ENCODE data around the gene STX8.

Gene STX8

DNA sequence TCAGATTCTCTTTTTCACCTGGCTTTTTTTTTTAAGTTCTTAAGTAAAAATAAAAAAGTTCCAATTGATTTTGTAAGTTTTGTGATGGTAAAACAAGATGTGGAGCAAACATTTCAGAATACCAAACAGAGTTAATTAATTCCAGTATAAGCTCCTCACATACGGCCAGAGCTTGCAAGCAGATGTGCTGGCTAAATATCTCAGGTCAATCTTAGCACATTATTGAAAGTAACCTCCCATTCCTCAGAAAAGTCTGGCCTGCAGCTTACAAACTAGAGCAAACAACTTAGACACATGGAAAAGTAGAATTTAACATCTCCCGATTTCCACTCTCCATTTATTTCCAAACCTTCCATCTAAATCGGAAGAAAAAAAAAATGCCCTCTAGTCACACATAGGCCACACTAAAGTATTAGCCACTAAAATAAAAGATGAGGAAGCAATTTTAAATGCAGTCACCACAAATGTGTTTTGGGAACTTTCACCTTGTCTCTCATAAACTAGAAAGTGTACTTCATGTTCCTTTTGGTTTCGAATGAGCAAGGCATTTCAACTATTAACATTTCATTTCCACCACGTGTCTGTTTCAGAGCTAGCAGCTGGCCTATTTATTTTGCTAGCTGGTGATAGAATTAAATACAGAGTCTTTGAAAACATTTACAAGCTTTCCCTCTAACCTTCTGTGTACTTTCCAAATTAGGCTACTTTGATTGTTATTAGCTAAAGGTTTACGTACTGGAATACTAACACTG is 143.3 kb downstream of the STX8 start:
- CTCF ChIA-PET = no interaction called here
- no peak overlapping the region for H3K27ac ChIP-seq (ENCODE audit: extremely low read depth, low read depth, low read length)

DNA sequence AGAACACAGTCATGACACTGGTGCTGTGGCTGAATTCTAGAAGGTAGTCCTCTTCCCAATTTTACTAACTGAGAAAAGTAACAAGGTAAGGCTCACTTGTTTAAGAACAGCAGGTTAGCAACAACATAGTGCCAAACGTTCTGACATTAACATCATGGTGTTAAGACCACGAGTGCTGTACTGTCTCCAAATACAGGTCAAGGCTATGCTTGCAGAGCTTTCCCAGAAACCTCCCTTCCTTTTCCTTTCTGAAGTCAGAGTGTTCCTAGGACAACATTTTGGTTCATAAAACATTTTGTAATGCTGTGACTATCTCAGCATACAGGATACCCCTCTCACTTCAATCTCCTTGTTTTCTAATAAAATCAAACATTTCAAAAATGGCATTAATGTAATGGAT is 144.0 kb downstream of the STX8 start:
- TF ChIP-seq ZNF768 (tag by site-specific recombination; IDR thresholded peaks at IDR 0.05) (no peak), ZNF670 (tag by site-specific recombination; IDR thresholded peaks at IDR 0.05; ENCODE audit: low read depth) (no peak), ZNF214 (tag by site-specific recombination; IDR thresholded peaks at IDR 0.05; ENCODE audit: borderline replicate concordance) (no peak), SP3 (tag by site-specific recombination; IDR thresholded peaks at IDR 0.05) (no peak), ZNF837 (tag by site-specific recombination; IDR thresholded peaks at IDR 0.05) (no peak), YY2 (tag by site-specific recombination; IDR thresholded peaks at IDR 0.05) (no peak), TCF7L2 (IDR thresholded peaks at IDR 0.05; ENCODE audit: borderline replicate concordance, low read depth, low read length) (no peak), ZNF624 (tag by site-specific recombination; IDR thresholded peaks at IDR 0.05) (no peak), ZNF621 (tag by site-specific recombination; IDR thresholded peaks at IDR 0.05) (no peak), ZNF175 (tag by site-specific recombination; IDR thresholded peaks at IDR 0.05) (no peak), ZNF174 (tag by site-specific recombination; IDR thresholded peaks at IDR 0.05) (no peak), ZNF600 (tag by site-specific recombination; IDR thresholded peaks at IDR 0.05) (no peak), ZNF776 (tag by site-specific recombination; IDR thresholded peaks at IDR 0.05; ENCODE audit: borderline replicate concordance) (no peak), SCRT1 (tag by site-specific recombination; IDR thresholded peaks at IDR 0.05; ENCODE audit: borderline replicate concordance) (no peak), ZIC2 (tag by site-specific recombination; IDR thresholded peaks at IDR 0.05) (no peak)
- TF ChIP-seq, protein P1, sequence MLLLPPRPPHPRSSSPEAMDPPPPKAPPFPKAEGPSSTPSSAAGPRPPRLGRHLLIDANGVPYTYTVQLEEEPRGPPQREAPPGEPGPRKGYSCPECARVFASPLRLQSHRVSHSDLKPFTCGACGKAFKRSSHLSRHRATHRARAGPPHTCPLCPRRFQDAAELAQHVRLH (tag by site-specific recombination; IDR thresholded peaks at IDR 0.05) = no peak
- TF ChIP-seq, protein P2, sequence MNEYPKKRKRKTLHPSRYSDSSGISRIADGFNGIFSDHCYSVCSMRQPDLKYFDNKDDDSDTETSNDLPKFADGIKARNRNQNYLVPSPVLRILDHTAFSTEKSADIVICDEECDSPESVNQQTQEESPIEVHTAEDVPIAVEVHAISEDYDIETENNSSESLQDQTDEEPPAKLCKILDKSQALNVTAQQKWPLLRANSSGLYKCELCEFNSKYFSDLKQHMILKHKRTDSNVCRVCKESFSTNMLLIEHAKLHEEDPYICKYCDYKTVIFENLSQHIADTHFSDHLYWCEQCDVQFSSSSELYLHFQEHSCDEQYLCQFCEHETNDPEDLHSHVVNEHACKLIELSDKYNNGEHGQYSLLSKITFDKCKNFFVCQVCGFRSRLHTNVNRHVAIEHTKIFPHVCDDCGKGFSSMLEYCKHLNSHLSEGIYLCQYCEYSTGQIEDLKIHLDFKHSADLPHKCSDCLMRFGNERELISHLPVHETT (tag by site-specific recombination; IDR thresholded peaks at IDR 0.05) = no peak
- TF ChIP-seq, protein P3, sequence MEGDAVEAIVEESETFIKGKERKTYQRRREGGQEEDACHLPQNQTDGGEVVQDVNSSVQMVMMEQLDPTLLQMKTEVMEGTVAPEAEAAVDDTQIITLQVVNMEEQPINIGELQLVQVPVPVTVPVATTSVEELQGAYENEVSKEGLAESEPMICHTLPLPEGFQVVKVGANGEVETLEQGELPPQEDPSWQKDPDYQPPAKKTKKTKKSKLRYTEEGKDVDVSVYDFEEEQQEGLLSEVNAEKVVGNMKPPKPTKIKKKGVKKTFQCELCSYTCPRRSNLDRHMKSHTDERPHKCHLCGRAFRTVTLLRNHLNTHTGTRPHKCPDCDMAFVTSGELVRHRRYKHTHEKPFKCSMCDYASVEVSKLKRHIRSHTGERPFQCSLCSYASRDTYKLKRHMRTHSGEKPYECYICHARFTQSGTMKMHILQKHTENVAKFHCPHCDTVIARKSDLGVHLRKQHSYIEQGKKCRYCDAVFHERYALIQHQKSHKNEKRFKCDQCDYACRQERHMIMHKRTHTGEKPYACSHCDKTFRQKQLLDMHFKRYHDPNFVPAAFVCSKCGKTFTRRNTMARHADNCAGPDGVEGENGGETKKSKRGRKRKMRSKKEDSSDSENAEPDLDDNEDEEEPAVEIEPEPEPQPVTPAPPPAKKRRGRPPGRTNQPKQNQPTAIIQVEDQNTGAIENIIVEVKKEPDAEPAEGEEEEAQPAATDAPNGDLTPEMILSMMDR (tag by site-specific recombination; IDR thresholded peaks at IDR 0.05) = no peak
- TF ChIP-seq, protein P4, sequence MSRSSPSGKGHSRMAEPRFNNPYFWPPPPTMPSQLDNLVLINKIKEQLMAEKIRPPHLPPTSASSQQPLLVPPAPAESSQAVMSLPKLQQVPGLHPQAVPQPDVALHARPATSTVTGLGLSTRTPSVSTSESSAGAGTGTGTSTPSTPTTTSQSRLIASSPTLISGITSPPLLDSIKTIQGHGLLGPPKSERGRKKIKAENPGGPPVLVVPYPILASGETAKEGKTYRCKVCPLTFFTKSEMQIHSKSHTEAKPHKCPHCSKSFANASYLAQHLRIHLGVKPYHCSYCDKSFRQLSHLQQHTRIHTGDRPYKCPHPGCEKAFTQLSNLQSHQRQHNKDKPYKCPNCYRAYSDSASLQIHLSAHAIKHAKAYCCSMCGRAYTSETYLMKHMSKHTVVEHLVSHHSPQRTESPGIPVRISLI (tag by site-specific recombination; IDR thresholded peaks at IDR 0.05) = no peak
- TF ChIP-seq, protein P5, sequence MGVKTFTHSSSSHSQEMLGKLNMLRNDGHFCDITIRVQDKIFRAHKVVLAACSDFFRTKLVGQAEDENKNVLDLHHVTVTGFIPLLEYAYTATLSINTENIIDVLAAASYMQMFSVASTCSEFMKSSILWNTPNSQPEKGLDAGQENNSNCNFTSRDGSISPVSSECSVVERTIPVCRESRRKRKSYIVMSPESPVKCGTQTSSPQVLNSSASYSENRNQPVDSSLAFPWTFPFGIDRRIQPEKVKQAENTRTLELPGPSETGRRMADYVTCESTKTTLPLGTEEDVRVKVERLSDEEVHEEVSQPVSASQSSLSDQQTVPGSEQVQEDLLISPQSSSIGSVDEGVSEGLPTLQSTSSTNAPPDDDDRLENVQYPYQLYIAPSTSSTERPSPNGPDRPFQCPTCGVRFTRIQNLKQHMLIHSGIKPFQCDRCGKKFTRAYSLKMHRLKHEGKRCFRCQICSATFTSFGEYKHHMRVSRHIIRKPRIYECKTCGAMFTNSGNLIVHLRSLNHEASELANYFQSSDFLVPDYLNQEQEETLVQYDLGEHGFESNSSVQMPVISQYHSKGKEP (tag by site-specific recombination; IDR thresholded peaks at IDR 0.05) = no peak
- no peak overlapping the region for H3K27ac ChIP-seq (ENCODE audit: extremely low read depth, low read depth, low read length)
- CTCF ChIA-PET = no interaction called here

More for the DNA sequence above, 143.3 kb downstream of the STX8 start:
- no peak overlapping the region for H3K4me3 ChIP-seq (ENCODE audit: low read depth, low read length)
- no peaks in the 10 kb centered on the region for H3K9me3 ChIP-seq (ENCODE audit: control insufficient read depth, insufficient read depth, low read depth, low read length)
- TF ChIP-seq ZNF843 (tag by site-specific recombination; IDR thresholded peaks at IDR 0.05) = no peak
- peak; percentile 60 for TF ChIP-seq PRDM1 (tag by site-specific recombination; IDR thresholded peaks at IDR 0.05)
- POLR2A ChIA-PET = no interaction called here
- H3K36me3 ChIP-seq (ENCODE audit: control insufficient read depth in 2 of 2, insufficient read depth in 1 of 2, low read length in 2 of 2) = no peaks in the 10 kb centered on the region
- no peaks in the 10 kb centered on the region for H3K4me1 ChIP-seq (ENCODE audit: control insufficient read depth, insufficient read depth, low read length)

More for the DNA sequence above, 144.0 kb downstream of the STX8 start:
- H3K4me3 ChIP-seq (ENCODE audit: low read depth, low read length) = no peak overlapping the region
- no peaks in the 10 kb centered on the region for H3K36me3 ChIP-seq (ENCODE audit: control insufficient read depth in 2 of 2, insufficient read depth in 1 of 2, low read length in 2 of 2)
- H3K4me1 ChIP-seq (ENCODE audit: control insufficient read depth, insufficient read depth, low read length) = no peaks in the 10 kb centered on the region
- POLR2A ChIA-PET = no interaction called here
- H3K9me3 ChIP-seq (ENCODE audit: control insufficient read depth, insufficient read depth, low read depth, low read length) = no peaks in the 10 kb centered on the region

Data from HEK293 (cell line).